ENCODE results near the gene NUCKS1.

Gene NUCKS1

GRCh38 chr1:205669341-205670149, 80.4 kb downstream of the NUCKS1 start:
- DNase-seq (ENCODE audit: low spot score): peak; percentile 77

DNA sequence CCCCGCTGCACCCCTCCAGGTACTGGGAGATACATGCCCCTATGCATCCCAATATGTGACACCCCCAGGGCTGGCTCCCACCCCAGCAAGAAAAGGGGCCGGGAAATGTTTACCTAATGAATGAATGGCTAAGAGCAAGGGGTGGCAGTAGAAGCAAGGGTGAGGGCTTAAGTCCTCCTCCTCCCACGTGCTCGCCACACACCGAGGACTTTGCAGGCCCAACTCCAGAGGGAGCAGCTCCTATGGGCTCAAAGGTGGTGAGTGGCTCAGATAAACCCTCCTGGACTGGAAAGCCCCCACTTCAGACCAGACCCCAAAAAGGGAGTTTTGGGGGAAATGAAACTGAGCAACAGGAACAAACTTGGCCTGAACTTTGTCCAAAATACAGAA, 81.0 kb downstream of the NUCKS1 start:
- DNase-seq (ENCODE audit: low spot score): peak; percentile 60

- DNase-seq (ENCODE audit: low spot score): peak; percentile 82
Observed at GRCh38 chr1:205667909-205668643, 81.9 kb downstream of the NUCKS1 start.

DNA sequence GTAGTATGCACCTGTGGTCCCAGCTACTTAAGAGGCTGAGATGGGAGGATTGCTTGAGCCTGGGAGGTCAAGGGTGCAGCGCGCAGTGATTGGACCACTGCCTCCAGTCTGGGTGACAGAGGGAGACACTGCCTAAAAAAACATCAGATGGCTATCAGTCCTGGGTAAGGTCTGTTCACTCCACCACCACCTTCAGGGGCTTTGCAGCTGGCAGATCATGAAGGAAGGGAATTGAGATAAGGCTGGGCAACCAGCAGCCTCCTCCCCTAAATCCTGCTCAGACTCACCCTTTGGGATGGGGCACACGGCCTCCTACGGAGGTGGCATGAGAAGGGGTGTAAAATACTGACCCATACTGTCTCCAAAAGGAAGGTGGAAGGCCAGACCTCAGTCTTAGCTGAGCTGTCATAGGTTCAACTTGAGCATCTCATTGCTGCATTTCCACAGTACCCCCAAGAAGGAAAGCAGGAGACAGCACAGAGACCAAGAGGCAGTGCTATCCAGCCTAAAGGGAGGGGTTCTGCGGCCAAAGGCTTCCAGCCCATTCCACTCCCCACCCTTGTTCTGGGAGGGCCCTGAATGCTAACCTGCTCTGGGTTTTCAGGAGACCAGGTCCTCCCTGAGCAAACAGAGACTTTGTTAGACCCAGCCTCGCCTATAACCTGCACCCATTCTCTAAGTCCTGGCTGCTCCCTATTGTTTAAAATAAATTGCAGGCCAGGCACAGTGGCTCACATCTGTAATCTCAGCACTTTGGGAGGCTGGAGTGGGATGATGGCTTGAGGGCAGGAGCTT, 83.4 kb downstream of the NUCKS1 start:
- DNase-seq (ENCODE audit: low spot score): no peak

GRCh38 chr1:205665201-205666045, 84.6 kb downstream of the NUCKS1 start:
- DNase-seq (ENCODE audit: low spot score): no peak

DNA sequence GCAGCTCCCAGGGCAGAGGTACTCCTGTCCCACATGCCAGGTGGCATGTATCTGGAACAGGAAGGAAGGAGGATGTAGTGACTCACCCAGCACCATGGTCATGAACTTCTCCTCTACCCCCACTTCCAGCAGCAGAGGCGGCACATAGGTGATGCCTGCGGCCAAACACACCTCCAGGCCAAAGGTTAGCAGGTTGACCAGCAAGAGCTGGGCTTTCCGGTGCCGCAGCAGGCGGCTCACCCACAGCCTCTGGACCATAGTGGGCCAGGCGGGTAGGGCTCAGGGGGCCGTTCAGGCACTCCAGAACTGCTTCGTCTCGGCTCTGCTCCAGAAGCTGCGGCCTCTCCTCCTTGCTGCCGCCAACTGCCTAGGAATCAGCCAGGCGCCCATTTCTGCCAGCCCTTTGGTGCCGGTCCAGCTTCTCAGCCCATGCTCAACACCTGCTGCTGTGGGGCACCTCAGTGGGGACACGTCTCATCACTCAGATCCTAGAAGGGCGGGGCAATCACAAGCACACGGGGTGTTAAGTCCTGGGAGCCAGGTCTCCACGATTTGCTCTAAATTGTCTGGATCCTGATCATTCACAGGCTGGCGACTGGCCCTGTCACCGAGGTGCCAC, 85.5 kb downstream of the NUCKS1 start:
- no peak for DNase-seq (ENCODE audit: low spot score)

GRCh38 chr1:205663286-205663936, 86.6 kb downstream of the NUCKS1 start:
- no peak for DNase-seq (ENCODE audit: low spot score)

Measured in globus pallidus (tissue), 1 donor.